Activated gamma-delta T cell (primary cell): ENCODE measurements around the gene SORL1.

Experiments
- DNase-seq: peaks from one replicate; lab custom pipeline; 2025; lab: John Stamatoyannopoulos, UW

Gene SORL1

DNA sequence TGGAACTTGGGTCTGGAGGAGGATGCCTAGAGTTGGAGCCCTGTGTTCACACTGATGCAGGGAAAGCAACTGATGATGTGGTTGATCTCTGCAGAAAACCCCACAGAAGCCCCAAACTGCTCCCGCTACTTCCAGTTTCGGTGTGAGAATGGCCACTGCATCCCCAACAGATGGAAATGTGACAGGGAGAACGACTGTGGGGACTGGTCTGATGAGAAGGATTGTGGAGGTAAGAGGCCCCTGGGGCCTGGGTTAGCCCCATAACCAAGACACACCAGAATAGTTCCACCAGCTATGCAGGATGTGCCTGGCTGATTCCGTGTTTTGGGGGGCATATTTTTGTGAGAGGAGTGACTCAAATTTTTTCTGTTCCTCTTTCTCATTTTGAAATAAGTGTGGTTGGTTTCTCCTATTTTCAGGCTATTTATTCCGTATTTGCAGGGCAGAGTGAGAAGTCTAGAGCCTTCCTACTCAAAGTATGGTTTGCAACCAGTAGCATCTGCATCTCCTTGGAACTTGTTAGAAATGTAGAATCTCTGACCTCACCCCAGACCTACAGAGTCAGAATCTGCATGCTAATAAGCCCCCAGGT lies 137.9 kb downstream of the SORL1 start:
- DNase-seq = no peak

GRCh38 chr11:121590772-121591404 lies 138.8 kb downstream of the SORL1 start:
- DNase-seq = no peak

DNA sequence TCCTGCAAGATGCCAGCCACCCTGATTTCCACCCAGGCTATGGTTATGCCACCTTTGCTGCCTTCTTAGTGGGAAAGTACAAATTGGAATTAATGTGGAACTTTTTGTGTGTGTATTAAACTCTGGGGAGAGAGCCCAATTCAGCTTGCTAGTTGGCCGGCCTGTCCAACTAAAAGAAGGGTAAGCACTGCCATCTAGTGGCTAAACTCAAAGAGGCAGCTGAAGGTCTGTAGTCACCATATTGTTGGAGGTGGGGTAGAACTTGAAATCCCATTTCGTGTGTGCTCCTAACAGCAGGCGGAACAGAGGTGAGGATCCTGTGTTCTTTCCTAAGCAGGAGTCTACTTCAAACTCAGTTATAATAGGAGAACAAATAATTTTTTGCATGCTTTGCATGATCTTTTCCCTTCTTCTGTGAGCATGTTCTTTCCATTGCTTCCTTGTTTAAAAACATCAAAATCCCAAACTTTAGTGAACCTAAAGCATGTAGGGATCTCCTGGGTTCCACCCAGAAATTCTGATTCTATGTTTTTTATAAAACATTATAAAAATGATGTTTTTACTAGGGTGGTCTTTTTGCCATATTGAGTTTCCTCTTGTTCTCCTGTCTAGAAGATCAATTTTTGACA lies 139.4 kb downstream of the SORL1 start:
- DNase-seq = no peak

- no peak for DNase-seq
These were observed 140.6 kb downstream of the SORL1 start for GRCh38 chr11:121592708-121593107.

DNA sequence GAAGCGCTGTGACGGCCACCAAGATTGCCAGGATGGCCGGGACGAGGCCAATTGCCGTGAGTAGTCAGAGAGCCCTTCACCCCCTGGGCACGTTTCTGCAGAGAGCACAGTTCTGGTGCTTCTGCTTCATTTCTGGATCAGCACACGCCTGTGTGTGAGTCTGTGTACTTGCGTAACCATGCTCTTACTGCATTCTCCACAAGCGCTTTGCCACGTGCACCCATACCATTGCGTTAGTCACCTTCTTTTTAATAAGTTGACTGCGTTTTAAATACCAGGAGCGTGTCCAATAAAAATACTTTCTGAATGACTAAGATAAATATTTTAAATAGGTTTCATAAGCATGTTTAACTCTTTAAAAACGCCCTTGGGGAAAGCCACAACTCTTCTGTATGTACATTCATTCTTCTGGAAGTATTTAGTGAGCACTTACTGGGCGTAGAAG lies 143.6 kb downstream of the SORL1 start:
- DNase-seq = no peak

- DNase-seq = no peak
These were observed 144.4 kb downstream of the SORL1 start for GRCh38 chr11:121596195-121597155.

GRCh38 chr11:121603316-121603715 lies 151.2 kb downstream of the SORL1 start:
- DNase-seq = no peak

DNA sequence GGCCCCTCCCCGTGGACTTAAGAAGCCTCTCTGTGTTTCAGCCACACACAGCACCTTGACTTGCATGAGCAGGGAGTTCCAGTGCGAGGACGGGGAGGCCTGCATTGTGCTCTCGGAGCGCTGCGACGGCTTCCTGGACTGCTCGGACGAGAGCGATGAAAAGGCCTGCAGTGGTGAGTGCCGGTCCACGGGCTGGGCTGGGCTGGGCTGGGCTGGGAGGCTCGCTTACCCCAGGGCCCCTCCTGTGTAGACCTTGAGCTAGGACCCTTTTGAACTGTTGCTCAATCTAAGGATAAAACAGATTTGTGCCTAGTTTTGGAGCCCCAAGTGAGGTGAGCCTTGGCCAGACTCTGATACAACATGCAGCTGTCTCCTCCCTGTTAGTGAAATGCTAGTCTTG lies 152.0 kb downstream of the SORL1 start:
- DNase-seq = no peak

GRCh38 chr11:121606354-121606753 lies 154.2 kb downstream of the SORL1 start:
- DNase-seq = no peak

GRCh38 chr11:121607341-121607740 lies 155.2 kb downstream of the SORL1 start:
- no peak for DNase-seq

GRCh38 chr11:121608545-121609098 lies 156.5 kb downstream of the SORL1 start:
- no peak for DNase-seq

GRCh38 chr11:121610706-121611105 lies 158.6 kb downstream of the SORL1 start:
- no peak for DNase-seq

DNA sequence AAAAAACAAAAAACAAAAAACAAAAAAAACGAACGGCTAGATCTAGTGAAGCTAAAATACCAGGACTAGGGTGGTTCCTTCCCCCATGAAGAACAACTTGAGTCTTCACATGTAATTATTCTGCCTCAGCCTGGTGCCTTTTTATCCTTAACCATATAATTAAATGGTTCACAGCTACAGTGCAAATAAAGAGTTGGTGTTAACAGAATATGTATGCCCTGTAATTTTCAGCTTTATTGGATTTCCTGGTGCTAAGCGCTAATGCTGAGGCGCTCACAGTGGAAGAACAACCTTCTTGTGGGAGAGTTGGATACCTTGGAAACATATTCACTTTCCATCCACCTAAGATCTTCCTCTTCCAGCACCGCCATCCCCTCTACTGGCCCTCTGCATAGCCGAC lies 159.1 kb downstream of the SORL1 start:
- DNase-seq = no peak

- no peak for DNase-seq
These were observed 161.6 kb downstream of the SORL1 start for GRCh38 chr11:121613724-121614123.

DNA sequence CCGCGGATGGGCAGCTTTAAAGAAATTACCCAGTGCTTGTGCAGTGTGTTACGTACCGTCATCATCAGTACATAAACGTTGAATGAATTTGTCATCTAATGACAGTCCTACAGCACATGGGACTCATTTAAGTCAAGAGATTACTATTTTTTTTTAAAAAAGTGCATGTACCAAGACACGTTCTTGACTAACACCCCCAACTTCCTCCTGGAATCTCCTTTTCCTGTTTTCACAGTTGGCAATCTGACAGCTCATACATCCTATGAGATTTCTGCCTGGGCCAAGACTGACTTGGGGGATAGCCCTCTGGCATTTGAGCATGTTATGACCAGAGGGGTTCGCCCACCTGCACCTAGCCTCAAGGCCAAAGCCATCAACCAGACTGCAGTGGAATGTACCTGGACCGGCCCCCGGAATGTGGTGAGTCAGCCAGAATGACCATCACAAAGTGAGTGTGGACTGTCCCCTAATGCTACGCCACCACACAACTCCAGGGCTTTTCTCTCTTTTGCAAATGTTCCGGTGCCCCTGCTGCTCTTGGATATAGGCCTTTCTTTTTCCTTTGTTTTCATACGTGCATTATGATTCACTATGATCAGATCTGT lies 162.6 kb downstream of the SORL1 start:
- DNase-seq = no peak

GRCh38 chr11:121615501-121615900 lies 163.4 kb downstream of the SORL1 start:
- no peak for DNase-seq

GRCh38 chr11:121618516-121618915 lies 166.4 kb downstream of the SORL1 start:
- DNase-seq = no peak

- no peak for DNase-seq
These were observed 173.8 kb downstream of the SORL1 start for GRCh38 chr11:121625777-121626506.

DNA sequence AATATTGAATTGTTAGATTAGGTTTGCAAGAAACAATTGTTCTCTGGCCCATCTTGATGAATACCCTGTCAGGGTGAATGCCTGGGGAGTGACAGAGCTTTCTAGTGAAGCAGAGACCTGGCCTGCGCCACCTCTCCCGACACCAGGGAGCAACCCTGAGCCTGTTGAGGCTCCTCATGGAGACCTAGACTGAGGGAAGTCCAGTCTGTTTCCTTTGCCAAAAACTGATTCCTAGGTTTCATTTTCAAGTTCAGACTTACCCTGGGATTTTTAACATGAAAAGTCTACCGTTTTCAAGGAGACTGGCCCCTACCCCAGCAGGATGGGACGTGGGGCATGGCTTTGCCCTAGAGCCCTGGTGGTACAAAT lies 174.4 kb downstream of the SORL1 start:
- no peak for DNase-seq

DNA sequence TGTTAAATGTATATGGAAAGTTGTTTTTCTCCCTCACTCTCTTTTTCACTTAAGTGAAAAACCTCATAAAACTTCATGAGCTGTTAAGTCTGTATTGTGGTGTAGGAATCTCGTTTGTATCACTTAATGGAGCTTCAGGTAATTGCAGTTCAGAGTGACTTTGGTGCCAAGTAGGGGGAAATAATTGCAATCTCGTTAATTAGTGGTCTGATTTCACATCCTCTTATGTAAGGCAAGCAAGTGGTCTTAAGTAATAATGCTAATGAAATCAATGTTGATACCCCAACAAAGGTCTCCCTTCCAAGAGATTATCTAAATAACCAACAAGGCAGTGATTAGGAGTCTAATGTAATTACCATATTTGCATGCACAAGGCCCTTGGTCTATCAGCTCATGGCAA lies 174.9 kb downstream of the SORL1 start:
- no peak for DNase-seq

DNA sequence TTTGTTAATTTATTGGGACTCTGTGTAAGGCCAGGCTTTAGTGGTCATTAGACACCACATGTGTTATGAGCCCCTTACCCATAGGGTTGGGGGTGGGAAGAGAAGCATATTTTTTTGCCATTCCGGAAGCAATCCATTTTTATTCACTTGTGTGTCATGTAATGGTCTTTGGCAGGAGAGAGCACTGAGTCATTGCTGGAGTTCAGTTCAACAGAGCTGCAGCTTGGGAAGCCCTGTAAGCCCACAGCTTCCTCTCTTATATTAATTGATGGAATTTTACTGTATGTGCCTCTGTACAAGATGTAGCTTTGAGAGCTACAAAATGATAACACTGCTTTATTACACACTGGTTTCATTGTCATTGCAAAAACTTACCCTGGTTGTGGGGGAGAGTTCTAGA lies 177.9 kb downstream of the SORL1 start:
- DNase-seq = no peak
